Ishikawa (cell line): ENCODE results near the gene PDGFRA.

Source experiments
- CEBPB ChIP-seq: IDR thresholded peaks from 2 replicates; pipeline ENCODE4 v1.6.1; 2012
- CREB1 ChIP-seq: IDR thresholded peaks from 2 replicates; pipeline ENCODE4 v1.6.1; 2012; ENCODE audit warnings: low read depth
- EGR1 ChIP-seq: IDR thresholded peaks from 2 replicates; pipeline ENCODE4 v1.6.1; 2012
- EP300 ChIP-seq: IDR thresholded peaks from 2 replicates; pipeline ENCODE4 v1.6.1; 2012; ENCODE audit warnings: borderline replicate concordance
- FOXM1 ChIP-seq: IDR thresholded peaks from 2 replicates; pipeline ENCODE4 v1.6.1; 2012; ENCODE audit warnings: low read depth, borderline replicate concordance
- MAX ChIP-seq: IDR thresholded peaks from 2 replicates; pipeline ENCODE4 v1.6.1; 2012
- NFIC ChIP-seq: IDR thresholded peaks from 2 replicates; pipeline ENCODE4 v1.6.1; 2012
- RAD21 ChIP-seq: IDR thresholded peaks from 2 replicates; pipeline ENCODE4 v1.6.1; 2012; ENCODE audit warnings: low read depth
- REST ChIP-seq: IDR thresholded peaks from 2 replicates; pipeline ENCODE4 v1.6.1; 2012; ENCODE audit warnings: low read depth, mild to moderate bottlenecking
- TAF1 ChIP-seq: IDR thresholded peaks from 2 replicates; pipeline ENCODE4 v1.6.1; 2012; ENCODE audit warnings: low read depth, mild to moderate bottlenecking
- TCF12 ChIP-seq: IDR thresholded peaks from 2 replicates; pipeline ENCODE4 v1.6.1; 2012; ENCODE audit warnings: low read depth
- TEAD4 ChIP-seq: IDR thresholded peaks from 2 replicates; pipeline ENCODE4 v1.6.1; 2012
- USF1 ChIP-seq: IDR thresholded peaks from 2 replicates; pipeline ENCODE4 v1.6.1; 2012
- YY1 ChIP-seq: IDR thresholded peaks from 2 replicates; pipeline ENCODE4 v1.6.1; 2012; ENCODE audit warnings: low read depth
- ZBTB7A ChIP-seq: IDR thresholded peaks from 2 replicates; pipeline ENCODE4 v1.6.1; 2012; ENCODE audit warnings: low read depth

PDGFRA gene

GRCh38 chr4:54228056-54228527, 1.0 kb upstream of the PDGFRA start:
- TF ChIP-seq RAD21: peak; percentile 84
- 0 out of 2 replicates have a peak, but pooled peaks have one; percentile 2 for TF ChIP-seq MAX
- no peak for TF ChIP-seq FOXM1

GRCh38 chr4:54228546-54228945, 547 bp upstream of the PDGFRA start:
- TF ChIP-seq RAD21: no peak
- no peak for TF ChIP-seq NFIC

GRCh38 chr4:54229631-54230483, 764 bp downstream of the PDGFRA start:
- TF ChIP-seq EGR1: 0 out of 2 replicates have a peak, but pooled peaks have one; percentile 33
- TF ChIP-seq NFIC: no peak
- TF ChIP-seq TAF1: no peak

GRCh38 chr4:54230484-54231418, 1.7 kb downstream of the PDGFRA start:
- no peak for TF ChIP-seq EP300
- no peak for TF ChIP-seq CREB1
- no peak for TF ChIP-seq RAD21
- TF ChIP-seq CEBPB: no peak
- TF ChIP-seq NFIC: no peak
- no peak for TF ChIP-seq FOXM1

- no peak for TF ChIP-seq ZBTB7A
Measured at GRCh38 chr4:54231419-54231767, 2.3 kb downstream of the PDGFRA start.

- no peak for TF ChIP-seq TEAD4
- TF ChIP-seq EP300: no peak
- no peak for TF ChIP-seq CEBPB
- TF ChIP-seq REST: no peak
- TF ChIP-seq YY1: no peak
- TF ChIP-seq CREB1: no peak
- no peak for TF ChIP-seq EGR1
- TF ChIP-seq NFIC: no peak
- no peak for TF ChIP-seq RAD21
- no peak for TF ChIP-seq MAX
- no peak for TF ChIP-seq ZBTB7A
- no peak for TF ChIP-seq USF1
- no peak for TF ChIP-seq TAF1
- TF ChIP-seq FOXM1: no peak
- TF ChIP-seq TCF12: no peak
Measured at GRCh38 chr4:54231768-54232688, 2.9 kb downstream of the PDGFRA start.

- TF ChIP-seq NFIC (no peak), FOXM1 (no peak), REST (no peak), EGR1 (no peak), TCF12 (peak; percentile 11; the same call in 1 of the 2 replicates), CREB1 (no peak), EP300 (no peak), TAF1 (no peak), YY1 (no peak), TEAD4 (no peak), USF1 (no peak), MAX (no peak), RAD21 (peak; percentile 76), ZBTB7A (no peak)
Measured at GRCh38 chr4:54233277-54233696, 4.2 kb downstream of the PDGFRA start.
